T-helper 2 cell treated with Interferon-gamma antibody and Interleukin-4, amounts not matched to agents 100 ng/mL and 5 ng/mL, for 36 hours (primary cell): ENCODE results near the gene SDF2. TPM values are rescaled to one million over a fixed set of nuclear protein-coding genes. Genes with fewer than 3 reads are reported as not detected.

Experiments used
- total RNA-seq: library from RNA; stranded (reverse); gene quantifications from 2 replicates; pipeline ENCODE4 v1.2.3, GENCODE V29; 2022

SDF2 gene
- total RNA-seq, 1 donor from 2014 or later: 42.4 TPM

Other genes starting within 250 kb of the SDF2 start
- gene SLC13A2, start 188.3 kb downstream of the SDF2 start, total RNA-seq: not detected in 2 replicates
- gene FOXN1, start 155.6 kb downstream of the SDF2 start, total RNA-seq: not detected in 2 replicates
- gene UNC119, start 109.3 kb downstream of the SDF2 start, total RNA-seq: 43.5 and 47.8 TPM in 2 replicates
- gene PIGS, start 90.4 kb downstream of the SDF2 start, total RNA-seq: 59.9 and 66.6 TPM in 2 replicates
- gene ALDOC, start 85.0 kb downstream of the SDF2 start, total RNA-seq: 94.6 and 103 TPM in 2 replicates
- 125 and 128 TPM in 2 replicates for gene SPAG5, start 62.9 kb downstream of the SDF2 start, total RNA-seq
- 27.2 and 31.1 TPM in 2 replicates for gene RSKR, start 47.7 kb downstream of the SDF2 start, total RNA-seq
- 161 and 163 TPM in 2 replicates for gene BLTP2, start 16.7 kb downstream of the SDF2 start, total RNA-seq
- gene SUPT6H, start 299 bp upstream of the SDF2 start, total RNA-seq: 83.8 and 84.3 TPM in 2 replicates
- 5.9 and 6.9 TPM in 2 replicates for gene PROCA1, start 50.0 kb upstream of the SDF2 start, total RNA-seq
- gene RAB34, start 56.0 kb upstream of the SDF2 start, total RNA-seq: 9.8 and 10.4 TPM in 2 replicates
- gene RPL23A, start 58.1 kb upstream of the SDF2 start, total RNA-seq: 1,892 and 1,893 TPM in 2 replicates
- gene TLCD1, start 64.3 kb upstream of the SDF2 start, total RNA-seq: 1.7 and 3.2 TPM in 2 replicates
- 5.5 and 7.3 TPM in 2 replicates for gene NEK8, start 66.9 kb upstream of the SDF2 start, total RNA-seq
- gene TRAF4, start 82.1 kb upstream of the SDF2 start, total RNA-seq: 49.1 and 50.6 TPM in 2 replicates
- 16.3 and 17.4 TPM in 2 replicates for gene FAM222B, start 180.9 kb upstream of the SDF2 start, total RNA-seq
- gene ERAL1, start 193.1 kb upstream of the SDF2 start, total RNA-seq: 45.1 and 47.8 TPM in 2 replicates
- gene FLOT2, start 235.8 kb upstream of the SDF2 start, total RNA-seq: 207 and 212 TPM in 2 replicates
- gene DHRS13, start 241.2 kb upstream of the SDF2 start, total RNA-seq: 25.7 and 30.5 TPM in 2 replicates